Measurements from ENCODE around the gene FHL5.
"Not testable (repeated sequence)": the region's sequence is repeated elsewhere in the genome, so short reads cannot be mapped to it uniquely, and the experiment has no call there.

The FHL5 gene

GRCh38 chr6:96611342-96611991, 48.5 kb downstream of the FHL5 start:
- no peak for DNase-seq

GRCh38 chr6:96613291-96613999, 50.5 kb downstream of the FHL5 start:
- DNase-seq: no peak

- no peak for DNase-seq
These were observed 57.9 kb downstream of the FHL5 start for GRCh38 chr6:96620851-96621250.

- DNase-seq: no peak
These were observed 59.1 kb downstream of the FHL5 start for GRCh38 chr6:96621983-96622382.

GRCh38 chr6:96624957-96625356, 62.0 kb downstream of the FHL5 start:
- DNase-seq: no peak

- DNase-seq: peak; percentile 69
These were observed 63.9 kb downstream of the FHL5 start for GRCh38 chr6:96626759-96627364.

GRCh38 chr6:96631248-96631647, 68.3 kb downstream of the FHL5 start:
- no peak for DNase-seq

GRCh38 chr6:96637979-96638378, 75.1 kb downstream of the FHL5 start:
- DNase-seq: not testable (repeated sequence)

GRCh38 chr6:96645106-96645505, 82.2 kb downstream of the FHL5 start:
- no peak for DNase-seq

GRCh38 chr6:96649926-96650325, 87.0 kb downstream of the FHL5 start:
- DNase-seq: no peak

GRCh38 chr6:96651816-96652215, 88.9 kb downstream of the FHL5 start:
- DNase-seq: no peak

- DNase-seq: no peak
These were observed 89.6 kb downstream of the FHL5 start for GRCh38 chr6:96652552-96652951.

GRCh38 chr6:96653181-96653580, 90.3 kb downstream of the FHL5 start:
- DNase-seq: no peak

GRCh38 chr6:96656567-96656966, 93.6 kb downstream of the FHL5 start:
- no peak for DNase-seq

- DNase-seq: no peak
These were observed 94.4 kb downstream of the FHL5 start for GRCh38 chr6:96657344-96657743.

GRCh38 chr6:96659084-96659845, 96.3 kb downstream of the FHL5 start:
- DNase-seq: no peak
